ENCODE results near the gene BEGAIN. TPM values are rescaled to one million over a fixed set of nuclear protein-coding genes. Genes with fewer than 3 reads are reported as not detected.
"Not testable (repeated sequence)": the region's sequence is repeated elsewhere in the genome, so short reads cannot be mapped to it uniquely, and the experiment has no call there.

Gene BEGAIN
- polyA plus RNA-seq, 3 donors: 0.34 to 11.7 (median 0.85) TPM

DNA sequence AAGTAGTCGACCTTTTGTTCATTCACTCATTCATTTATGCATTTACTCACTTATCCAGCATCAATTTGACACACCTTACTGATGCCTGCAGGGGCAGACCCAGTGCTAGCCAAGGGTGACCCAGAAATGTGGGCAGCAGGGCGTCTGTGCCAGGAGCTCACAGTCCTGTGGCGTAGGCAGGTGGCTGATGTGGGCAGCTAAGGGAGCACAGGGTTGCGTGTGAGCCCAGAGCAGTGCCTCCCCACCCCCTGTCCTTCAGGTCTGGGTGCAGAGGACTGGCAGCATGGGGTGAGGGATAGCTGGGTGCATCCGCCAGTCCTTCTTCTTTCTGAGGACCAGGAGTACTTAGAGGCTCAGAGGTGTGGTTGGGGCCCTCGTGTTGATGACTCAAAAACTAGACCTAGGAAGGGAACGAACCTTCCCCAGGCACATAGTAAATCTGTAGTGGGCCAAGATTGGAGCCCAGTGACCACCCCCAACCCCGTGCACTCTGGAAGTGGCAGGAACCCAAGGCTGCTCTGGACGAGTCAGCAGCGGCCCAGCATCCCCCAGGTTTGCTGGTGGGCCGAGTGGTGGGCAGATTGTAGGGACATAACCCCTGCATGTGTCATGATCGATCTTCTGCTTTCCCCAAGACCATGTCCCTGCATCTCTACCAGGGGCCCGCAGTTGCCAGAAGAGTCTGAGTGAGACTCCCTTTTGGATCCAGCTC is 63.9 kb downstream of the BEGAIN start:
- WGBS, 3 donors: 89 to 90% (median 90%) methylated on average over 13 of the region's 13 CpGs
- H3K27ac ChIP-seq (ENCODE audit: low read depth, low read length): no peak overlapping the region

GRCh38 chr14:100522616-100523099 is 64.6 kb downstream of the BEGAIN start:
- 62 to 74% (median 69%) methylated on average over 6 of the region's 6 CpGs for WGBS, 3 donors
- H3K27ac ChIP-seq (ENCODE audit: low read depth, low read length): no peak overlapping the region

DNA sequence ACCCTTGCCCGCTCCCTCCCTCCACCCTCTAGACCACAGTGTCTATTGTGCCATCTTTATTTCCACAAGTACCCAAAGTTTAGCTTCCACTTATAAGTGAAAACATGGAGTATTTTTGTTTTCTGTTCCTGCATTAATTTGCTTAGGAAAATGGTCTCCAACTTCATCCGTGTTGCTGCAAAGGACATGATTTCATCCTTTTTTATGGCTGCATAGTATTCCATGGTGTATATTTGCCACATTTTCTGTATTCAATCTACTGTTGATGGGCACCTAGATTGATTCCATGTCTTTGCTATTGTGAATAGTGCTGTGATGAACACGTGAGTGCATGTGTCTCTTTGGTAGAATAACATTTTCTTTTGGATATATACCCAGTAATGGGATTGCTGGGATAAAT is 81.2 kb downstream of the BEGAIN start:
- not testable (repeated sequence) for H3K27ac ChIP-seq (ENCODE audit: low read depth, low read length)
- 93 to 99% (median 93%) methylated on average over 3 of the region's 3 CpGs for WGBS, 3 donors

GRCh38 chr14:100504372-100505078 is 82.7 kb downstream of the BEGAIN start:
- no peak overlapping the region for H3K27ac ChIP-seq (ENCODE audit: low read depth, low read length)
- 89 to 93% (median 90%) methylated on average over 3 of the region's 3 CpGs for WGBS, 3 donors

DNA sequence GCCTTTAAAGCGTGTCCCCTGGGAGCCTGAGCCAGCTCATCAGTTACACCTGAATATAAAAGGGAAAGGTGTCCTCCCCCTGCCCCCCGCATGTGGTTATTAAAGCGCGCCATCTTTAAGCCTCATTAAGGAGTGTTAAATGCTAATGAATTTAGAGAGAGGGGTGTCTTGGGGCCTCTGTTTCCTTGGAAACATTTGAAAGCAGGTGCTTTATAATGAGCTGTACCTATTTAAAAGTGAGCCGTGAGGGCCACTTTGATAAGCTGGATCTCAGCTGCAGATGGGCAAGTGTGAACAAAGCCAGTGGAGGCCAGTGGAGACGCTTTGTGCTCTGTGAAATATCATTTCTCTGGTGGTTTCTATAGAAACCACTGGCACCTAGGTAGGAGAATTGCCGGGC is 84.0 kb downstream of the BEGAIN start:
- WGBS, 3 donors: 82 to 94% (median 92%) methylated on average over 7 of the region's 7 CpGs
- H3K27ac ChIP-seq (ENCODE audit: low read depth, low read length): no peak overlapping the region

- H3K27ac ChIP-seq (ENCODE audit: low read depth, low read length): no peak overlapping the region
- 93 to 96% (median 93%) methylated on average over 10 of the region's 10 CpGs for WGBS, 3 donors
Measured at GRCh38 chr14:100502622-100503220, 84.5 kb downstream of the BEGAIN start.

DNA sequence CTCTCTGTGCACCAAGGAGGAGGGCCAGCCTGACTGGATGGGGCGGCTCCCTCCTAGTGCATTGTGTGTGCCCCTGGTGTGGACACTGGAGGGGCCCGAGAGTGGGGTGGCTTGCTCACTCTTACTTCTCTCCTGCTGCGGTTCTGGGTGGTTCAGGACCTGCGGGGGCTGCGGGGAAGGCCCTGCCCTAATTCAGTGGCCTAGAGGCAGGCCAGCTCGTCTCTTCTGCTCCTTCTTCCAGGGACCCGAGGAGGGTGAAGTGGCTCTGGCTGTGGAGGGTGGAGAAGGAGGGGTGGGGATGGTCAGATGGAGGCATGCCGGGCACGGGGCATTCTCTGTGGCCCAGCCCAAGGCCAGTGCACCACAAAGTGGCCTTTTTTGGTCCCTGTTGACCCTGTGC is 87.1 kb downstream of the BEGAIN start:
- WGBS, 3 donors: 89 to 93% (median 90%) methylated on average over 9 of the region's 9 CpGs
- no peak overlapping the region for H3K27ac ChIP-seq (ENCODE audit: low read depth, low read length)

DNA sequence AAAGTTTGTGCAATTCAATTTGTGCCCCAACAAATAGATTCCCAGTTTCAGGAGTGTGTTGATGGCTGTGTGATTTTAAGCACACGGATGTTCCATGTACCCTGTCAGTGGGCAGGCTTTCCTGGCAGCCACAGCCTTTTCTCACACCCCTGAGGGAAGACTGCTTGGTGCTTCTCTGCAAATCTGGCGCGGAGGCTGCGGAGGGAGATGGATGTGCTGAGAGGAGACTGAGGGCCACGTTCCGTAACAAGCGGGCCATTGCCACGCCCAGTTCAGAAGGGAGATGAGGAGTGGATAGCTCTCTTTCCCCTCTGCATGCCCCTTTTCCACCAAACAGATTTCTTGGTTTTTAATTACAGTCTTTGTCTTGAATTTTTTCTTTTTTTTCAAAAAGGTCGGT is 89.1 kb downstream of the BEGAIN start:
- 95 to 97% (median 95%) methylated on average over 9 of the region's 9 CpGs for WGBS, 3 donors
- H3K27ac ChIP-seq (ENCODE audit: low read depth, low read length): no peak overlapping the region

DNA sequence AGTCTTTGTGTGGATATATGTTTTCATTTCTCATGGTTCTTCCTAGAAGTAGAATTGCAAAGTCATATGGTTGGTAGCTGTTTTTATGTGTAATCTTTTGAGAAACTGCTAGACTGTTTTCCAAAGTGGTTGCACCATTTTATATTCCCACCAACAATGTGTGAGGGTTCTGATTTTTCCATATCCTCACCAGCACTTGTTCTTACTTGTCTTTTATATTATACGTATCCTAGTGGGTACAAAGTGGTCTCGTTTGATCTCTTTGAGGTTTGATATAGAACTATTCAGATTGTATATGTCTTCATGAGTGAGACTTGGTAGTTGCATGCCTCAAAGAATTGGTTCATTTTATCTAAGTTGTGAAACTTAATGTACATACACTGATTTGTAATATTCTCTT is 91.3 kb downstream of the BEGAIN start:
- WGBS, 3 donors: 95 to 100% (median 96%) methylated on average over 2 of the region's 2 CpGs
- H3K27ac ChIP-seq (ENCODE audit: low read depth, low read length): no peak overlapping the region

DNA sequence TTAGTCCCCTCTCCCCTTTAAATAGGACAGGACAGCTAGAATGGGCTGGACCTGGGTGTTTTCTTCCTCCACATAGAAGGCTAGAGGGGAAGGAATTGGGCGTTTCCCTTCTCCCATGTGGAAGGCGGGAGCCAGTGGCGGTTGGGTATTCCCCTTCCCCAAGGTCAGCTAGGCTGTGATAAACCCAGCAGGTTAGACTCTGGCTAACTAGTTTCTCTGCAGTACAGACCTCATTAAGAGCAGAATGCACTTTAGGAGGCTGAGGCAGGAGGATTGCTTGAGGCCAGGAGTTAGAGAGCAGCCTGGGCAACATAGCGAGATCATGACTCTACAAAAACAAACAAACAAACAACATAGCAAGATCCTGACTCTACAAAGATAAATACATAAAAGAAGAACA is 92.6 kb downstream of the BEGAIN start:
- no peak overlapping the region for H3K27ac ChIP-seq (ENCODE audit: low read depth, low read length)
- 51 to 90% (median 88%) methylated on average over 4 of the region's 4 CpGs for WGBS, 3 donors

DNA sequence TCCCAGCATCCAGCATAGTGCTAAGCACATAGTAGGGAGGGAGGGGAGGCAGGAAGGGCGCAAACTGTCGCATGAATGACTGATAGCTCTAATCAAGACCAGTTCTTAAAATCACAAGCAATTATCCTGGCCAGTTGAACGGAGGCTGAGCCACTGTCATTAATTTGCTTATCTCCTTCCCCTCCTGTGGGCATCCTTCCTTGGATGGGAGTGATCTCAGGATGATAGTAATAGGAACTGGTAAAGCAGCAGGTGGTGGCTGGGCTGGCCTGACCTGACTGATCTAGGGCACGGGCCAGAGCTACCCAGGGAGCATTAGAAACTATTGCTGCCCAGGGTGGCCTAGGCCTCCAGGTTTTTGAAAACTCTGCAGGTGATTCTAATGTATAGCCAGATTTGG is 97.0 kb downstream of the BEGAIN start:
- H3K27ac ChIP-seq (ENCODE audit: low read depth, low read length): no peak overlapping the region
- WGBS, 3 donors: 91 to 92% (median 92%) methylated on average over 4 of the region's 4 CpGs

DNA sequence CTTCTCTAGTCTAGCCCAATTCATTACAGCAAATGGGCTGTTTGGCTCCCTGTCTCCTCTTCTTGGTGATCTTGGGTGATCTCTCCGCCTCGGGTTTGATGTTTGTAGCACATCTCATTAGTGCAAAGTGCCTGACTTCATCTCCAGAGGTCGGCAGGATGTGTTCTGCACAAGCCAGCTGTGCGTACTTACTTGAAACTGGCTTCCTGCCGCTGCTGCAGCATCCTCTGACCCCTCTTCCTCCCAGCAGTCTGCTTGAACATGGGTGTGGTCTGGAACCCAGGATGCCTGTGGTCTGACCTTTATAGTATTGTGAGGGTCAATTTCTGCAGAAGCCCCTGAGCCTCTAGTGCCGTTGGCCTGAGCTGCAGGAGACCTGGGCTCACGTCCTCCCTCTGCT is 99.2 kb downstream of the BEGAIN start:
- no peak overlapping the region for H3K27ac ChIP-seq (ENCODE audit: low read depth, low read length)
- WGBS, 3 donors: 60 to 81% (median 66%) methylated on average over 7 of the region's 7 CpGs

DNA sequence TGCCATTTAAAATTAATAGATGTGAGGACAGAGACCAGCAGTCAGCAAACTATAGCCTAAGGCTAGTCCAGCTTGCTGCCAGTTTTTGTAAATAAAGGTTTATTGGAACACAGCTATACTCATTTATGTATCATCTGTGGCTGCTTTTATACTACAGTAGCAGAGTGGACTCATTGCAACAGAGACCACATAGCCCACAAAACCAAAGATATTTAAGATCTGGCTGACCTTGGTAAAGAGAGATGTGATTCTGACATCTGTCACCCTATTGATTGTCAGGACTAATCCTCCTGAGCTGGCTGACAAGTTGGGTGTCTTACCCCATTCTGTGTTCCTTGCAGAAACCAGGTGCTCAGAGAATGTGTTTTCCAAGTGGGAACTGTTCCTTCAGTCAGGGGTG is 99.9 kb downstream of the BEGAIN start:
- no peak overlapping the region for H3K27ac ChIP-seq (ENCODE audit: low read depth, low read length)

Other genes starting within 250 kb of the BEGAIN start
- gene WDR25, start 210.9 kb downstream of the BEGAIN start, polyA plus RNA-seq: 1 to 10 TPM; 5.0 to 7.5 (median 5.8) TPM
- gene DLK1, start 139.5 kb upstream of the BEGAIN start, polyA plus RNA-seq: 1 to 10 TPM in 1 of 3 donors, under 1 TPM in 1, not detected in 1; 0.92 to 2.9 TPM
- 100 to 1,000 TPM in 1 of 3 donors, 10 to 100 TPM in 2; 60.4 to 986 (median 92.2) TPM for gene MEG3, start 238.7 kb upstream of the BEGAIN start, polyA plus RNA-seq

Measured in adipose tissue (tissue), 3 donors.